Skin of body (tissue), 2 donors: Measurements from ENCODE around the gene ADAMTSL2. TPM values are rescaled to one million over a fixed set of nuclear protein-coding genes. Genes with fewer than 3 reads are reported as not detected.

Experiments
- DNase-seq: peaks from one replicate; lab custom pipeline; 2025; lab: John Stamatoyannopoulos, UW
- total RNA-seq: library from RNA; depleted of rRNA; stranded (reverse); fragments of >200 nt; gene quantifications from one replicate; pipeline ENCODE4 v1.2.3, GENCODE V29; 2014

The ADAMTSL2 gene
- total RNA-seq, 1 donor from 2014 or later: 1.5 TPM

DNA sequence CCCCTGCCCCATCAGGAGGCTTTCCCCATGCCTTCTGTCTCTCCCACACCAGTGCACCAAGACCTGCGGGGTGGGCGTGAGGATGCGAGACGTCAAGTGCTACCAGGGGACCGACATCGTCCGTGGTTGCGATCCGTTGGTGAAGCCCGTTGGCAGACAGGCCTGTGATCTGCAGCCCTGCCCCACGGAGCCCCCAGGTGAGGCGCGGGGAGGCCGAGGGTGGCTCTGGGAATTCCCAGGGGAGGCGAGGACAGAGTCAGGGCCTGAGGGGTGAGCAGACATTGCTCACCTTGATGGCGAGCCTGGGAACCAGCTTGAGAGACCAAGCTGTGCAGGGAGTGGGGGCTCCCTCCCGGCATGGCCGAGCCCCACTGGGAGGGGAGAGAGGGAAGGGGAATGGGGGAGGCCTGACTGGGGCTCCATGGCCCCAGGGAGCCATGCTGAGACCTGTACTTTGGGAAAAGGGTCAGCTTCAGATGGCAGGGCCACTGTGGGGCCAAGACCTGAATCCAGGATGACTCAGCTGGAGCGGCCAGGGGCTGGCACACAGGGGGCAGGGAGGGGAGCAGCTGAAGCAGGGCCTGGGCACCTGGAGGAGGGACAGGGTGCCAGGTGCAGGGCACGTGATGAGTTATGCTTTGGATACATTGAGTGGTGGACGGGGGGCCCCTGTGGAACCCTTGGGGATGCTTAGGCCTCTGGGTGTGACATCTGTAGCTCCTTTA, 39.4 kb downstream of the ADAMTSL2 start:
- DNase-seq: no peak

DNA sequence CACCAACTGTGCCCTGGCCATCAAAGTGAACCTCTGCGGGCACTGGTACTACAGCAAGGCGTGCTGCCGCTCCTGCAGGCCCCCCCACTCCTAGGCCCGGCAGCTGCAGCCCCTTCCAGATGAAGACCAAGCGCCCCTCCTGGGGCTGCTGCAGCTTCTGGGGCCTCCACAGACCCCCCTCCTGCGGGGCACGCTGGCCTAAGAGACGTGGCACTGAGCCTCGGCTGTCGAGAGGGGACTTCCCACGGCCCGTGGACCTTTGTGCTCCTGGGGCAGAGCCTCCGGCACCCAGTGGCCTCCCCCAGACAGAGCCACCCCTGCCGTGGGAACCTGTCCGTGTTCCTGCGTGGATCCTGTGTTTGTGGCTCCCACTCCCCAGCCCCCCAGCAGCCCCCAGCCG, 40.3 kb downstream of the ADAMTSL2 start:
- DNase-seq: no peak

DNA sequence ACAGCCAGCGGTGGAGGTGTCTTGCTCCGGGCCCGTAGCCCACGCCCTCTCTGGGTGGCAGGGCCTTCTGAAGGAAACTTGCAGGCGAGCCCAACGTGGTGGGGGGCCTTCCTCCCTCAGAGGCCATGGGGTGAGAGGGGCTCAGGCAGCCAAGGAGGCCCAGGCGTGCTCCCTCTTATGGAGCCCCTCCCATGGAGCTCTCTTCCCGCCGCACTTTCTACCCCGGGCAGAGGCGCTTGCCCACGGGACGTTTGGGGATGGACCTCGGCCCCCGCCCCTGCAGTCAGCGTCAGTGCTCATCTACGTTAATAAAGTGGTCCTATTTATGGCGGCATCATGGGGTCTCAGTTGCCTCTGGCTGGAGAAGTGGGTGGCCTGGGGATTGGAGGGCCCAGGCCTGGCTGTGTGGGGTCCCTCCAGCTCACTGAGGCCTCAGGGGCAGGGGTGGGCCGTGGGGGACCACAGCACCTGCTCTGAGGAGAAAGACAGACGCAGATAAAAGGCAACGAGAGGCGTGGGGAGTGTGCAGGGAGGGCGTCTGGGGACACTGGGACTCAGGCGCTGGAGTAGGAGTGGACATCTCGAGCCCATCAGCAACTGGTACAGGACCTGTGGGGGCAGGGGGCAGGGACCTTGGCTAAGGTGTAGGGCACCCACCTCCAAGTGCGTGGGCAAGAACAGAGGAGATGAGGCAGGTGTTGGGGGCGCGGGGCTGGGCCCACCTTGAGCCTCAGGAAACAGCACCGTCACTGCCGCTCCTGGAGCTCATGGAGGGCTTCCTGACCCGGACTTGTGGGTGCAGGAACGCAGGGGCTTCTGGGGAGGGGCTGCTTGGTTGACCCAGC, 40.9 kb downstream of the ADAMTSL2 start:
- no peak for DNase-seq

DNA sequence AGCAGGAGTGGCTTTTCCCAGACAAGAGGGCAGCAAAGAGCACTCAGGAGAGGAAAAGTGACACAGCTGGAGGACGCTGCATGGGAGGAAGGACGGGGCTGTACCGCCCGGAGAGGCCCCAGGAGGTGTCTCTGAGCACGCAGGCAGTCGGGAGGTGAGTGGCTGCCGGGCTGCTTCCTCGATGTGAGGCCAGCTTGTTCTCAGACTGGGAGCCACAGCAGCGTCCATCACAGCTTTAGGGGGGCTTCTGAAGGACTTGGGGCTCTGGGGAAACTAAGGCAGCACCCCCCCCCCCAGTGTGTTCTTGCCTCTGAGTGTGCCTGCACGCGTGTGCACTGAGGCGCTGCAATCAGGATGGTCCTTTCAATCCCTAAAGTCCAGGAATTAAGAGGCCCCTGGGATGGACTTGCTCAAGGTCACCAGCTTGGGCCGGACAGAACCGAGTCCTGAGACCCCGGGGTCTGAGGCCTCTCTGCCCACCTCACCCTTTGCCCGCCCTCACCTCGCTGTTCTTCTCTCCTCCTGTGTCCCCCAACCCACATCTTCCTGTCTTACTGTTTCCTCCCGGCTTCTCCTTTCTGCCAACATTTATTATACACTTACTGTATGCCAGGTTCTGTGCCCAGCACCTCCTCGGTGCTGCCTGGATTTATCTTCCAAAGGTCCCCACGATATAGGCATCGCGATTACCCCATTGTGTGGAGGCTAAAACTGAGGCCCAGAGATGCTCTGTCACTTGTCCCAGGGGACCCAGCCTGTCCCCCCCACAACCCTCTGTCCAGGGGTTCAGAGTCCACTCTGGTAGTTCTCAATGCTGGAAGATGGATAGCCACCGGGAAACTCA, 41.7 kb downstream of the ADAMTSL2 start:
- no peak for DNase-seq

DNA sequence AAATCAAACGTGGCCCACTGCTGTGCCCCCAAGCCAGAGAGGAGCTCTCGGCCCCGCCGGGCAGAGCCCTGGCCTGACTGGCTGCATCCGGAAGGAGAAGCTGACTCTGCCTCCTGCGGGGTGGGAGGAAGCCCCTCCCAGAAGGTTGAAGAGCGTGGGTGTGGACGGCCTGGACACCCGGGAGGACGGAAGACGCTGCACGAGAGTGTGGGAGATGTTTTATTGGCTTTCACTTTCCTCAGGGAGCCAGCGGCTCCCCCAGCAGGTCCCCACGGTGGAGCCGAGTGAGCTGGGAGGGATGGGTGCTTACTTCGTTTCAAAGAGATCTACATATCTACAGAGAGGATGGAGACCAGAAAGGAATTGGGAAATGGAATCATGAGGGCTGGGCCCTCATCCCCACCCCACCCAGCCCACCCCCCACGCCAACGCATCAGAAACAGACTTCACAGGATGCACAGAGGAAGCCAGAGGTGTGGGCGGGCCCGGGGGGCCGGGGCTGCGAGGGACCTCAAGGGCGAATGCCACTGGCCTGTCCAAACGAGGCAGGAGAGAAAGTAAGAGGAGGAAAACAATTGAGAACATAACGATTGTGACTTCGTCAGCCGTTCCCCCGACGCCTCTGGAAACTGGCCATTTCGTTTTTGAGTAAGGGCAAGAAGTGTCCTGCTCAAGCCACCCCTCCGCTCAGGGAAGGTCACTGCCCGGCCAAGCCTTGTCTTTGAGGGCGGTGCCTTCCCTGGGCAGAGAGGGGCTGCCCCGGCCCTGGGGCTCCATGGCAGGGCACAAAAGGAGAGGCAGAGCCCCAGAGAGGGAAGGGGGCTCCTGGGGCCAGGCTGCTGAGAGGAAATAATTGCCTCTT, 42.6 kb downstream of the ADAMTSL2 start:
- DNase-seq: no peak

DNA sequence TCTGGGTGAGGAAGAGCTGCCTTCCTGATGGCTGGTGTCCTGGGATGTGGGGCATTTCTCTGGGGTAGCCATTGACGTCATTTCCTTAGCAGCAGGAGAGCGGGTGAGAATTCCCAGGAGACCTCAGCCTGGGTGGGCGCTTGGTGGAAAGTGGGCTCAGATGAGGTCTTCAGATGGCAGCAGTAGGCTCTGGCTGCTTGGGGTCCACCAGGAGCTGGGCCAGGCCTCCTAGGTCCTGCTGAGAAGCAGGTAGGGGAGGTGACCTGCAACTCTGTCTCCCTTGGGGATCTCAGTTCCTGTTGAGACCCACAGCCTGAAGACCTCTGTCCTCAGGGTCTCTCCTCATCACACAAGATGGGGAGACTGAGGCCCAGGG, 43.2 kb downstream of the ADAMTSL2 start:
- DNase-seq: no peak

DNA sequence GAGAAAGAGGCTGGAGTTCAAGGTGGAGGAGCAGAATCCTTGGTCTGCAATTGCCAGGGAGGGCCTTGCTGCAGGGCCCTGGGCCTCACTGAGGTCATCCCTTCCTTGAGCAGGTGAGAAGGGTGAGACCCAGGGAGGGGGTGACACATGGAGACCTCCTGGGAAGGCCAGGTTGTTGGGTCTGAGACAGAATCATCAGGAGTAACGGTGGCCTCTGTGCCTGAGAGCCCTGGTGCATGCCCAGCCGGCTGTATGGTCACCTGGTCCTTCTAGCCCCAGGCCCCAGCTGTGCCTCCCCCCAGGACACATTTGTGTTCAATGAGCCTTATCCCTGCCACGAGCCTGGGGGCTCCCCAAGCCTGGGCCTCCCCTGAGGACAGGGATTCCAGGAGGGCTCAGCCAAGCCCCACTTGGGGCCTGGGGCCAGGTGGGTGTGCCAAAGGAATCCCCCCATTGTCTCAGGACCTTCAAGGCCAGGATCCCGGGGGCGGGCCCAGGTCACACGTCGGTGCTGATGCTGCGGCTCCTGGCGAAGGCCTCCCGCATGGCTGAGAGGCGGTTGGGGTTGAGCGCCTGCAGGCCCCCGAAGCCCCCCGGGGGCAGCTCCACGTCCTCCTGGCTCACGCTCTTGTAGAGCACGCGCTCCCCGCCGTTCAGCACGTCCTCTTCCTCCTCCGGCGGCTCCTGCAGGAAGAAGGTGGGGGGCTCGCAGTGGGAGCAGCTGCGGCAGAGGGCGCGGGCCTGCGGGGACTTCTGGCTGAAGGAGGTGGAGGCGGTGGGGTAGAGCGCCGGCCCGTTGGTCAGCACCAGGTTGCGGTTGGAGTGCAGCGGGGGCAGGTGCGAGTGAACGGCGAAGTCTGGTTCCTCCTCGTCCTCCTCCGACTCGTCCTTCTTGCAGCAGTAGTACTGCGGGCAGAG, 44.3 kb downstream of the ADAMTSL2 start:
- DNase-seq: no peak

DNA sequence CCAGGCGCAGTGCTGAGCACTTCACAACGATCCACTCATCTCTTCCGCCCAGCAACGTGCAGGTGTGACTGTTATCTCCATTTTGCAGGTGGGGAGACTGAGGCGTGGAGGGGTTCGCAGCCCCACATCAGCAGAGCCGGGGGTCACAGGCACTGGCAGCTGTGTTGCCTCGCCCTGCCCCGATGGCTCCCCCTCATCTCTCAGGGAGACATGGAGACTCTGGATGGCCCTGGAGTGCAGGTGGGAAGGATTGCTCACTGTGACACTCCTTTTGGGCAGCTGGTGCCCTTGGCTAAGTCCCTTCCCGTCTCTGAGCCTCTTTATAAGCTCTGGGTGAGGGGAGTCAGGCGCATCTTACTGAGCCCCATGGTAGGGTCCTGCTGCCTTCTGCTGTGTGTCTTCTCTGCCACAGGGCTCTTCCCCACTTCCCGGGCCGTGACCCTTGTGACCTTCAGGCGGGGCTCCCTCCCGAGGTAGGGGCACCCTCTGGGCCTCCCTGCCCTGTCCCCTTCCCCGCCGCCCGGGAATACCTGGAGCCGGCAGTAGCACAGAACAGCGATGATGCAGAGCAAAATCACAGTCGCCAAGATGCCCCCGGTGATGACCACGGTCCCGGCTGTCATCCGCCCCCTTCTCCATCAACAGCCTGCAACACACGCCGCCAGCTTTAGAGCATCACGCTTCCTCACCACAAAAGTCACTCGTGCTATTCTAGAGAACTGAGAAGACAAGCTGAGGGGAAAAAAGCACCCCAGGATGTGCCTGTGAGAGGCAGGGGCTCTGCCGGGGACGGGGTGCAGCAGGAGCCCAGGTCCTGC, 45.3 kb downstream of the ADAMTSL2 start:
- no peak for DNase-seq

DNA sequence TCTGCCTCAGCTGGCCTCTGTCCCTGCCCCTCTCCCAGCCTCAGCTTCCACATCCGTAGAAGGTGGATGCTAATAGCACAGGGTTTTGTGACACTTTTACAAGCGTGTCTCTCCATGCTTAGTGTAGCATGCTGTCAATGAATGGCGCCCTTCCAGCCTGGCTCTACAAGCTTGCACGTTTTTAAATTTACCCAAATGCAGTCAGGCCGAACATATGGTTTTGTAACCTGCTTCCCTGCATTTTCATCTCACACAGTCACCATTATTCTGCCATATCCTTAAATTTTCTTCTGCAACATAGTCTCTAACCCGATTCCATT, 45.9 kb downstream of the ADAMTSL2 start:
- DNase-seq: no peak

DNA sequence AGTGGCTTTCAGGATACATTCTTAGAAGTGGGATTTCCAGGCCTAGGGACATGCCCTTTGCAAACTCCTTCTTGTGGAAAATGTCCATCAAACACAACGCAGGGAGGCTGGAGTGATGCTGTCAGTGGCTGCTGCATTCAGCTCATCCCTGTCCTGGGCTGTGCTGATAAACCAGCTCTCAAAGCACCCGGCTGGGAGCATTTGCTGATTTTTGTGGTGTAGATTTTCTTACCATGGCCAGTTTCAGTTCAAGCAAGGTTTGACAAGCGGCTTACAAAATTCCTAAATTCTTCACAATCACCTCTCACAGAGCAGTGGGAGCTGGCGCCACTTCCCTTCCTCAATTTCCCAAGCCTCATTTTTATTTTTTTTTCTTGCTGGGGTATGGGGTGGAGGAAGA, 46.5 kb downstream of the ADAMTSL2 start:
- no peak for DNase-seq

DNA sequence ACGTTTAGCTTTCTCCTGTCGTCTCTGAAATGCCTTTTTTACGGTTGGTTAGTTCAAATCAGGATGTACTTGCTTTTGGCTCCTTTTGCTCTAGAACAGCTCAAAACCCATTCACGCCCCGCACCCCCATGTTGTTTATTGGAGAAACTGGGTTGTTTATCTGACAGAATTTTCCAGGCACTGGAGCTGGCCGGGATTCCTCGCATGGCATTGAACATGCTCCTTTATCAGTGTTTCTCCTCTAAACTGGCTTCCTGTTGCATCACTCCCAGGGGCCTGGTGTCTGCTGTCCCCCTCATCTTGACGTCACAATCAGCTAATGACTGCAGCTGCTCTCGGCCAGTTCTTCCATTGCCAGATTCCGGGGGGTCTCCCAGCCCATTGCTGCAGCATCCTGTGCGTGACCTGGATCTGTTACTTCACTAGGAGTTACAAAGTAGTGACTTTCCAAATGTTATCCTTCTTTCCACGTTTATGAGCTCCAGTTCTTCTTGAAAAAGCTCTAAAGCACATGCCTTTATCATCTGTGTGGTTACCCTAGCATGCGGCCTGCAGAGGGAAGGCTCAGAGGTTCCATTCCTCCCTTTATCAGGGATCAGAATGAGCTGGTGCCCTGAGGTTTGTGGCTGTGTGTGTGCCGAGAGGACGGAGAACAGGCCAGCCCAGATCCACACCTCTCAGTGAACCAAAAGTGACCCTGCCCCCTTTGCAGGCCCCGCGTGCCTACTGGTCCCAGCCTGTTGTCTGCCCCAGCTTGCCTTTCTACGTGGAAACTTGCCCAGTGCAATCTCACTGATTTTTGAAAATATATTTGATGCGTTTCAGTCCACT, 47.2 kb downstream of the ADAMTSL2 start:
- DNase-seq: no peak

DNA sequence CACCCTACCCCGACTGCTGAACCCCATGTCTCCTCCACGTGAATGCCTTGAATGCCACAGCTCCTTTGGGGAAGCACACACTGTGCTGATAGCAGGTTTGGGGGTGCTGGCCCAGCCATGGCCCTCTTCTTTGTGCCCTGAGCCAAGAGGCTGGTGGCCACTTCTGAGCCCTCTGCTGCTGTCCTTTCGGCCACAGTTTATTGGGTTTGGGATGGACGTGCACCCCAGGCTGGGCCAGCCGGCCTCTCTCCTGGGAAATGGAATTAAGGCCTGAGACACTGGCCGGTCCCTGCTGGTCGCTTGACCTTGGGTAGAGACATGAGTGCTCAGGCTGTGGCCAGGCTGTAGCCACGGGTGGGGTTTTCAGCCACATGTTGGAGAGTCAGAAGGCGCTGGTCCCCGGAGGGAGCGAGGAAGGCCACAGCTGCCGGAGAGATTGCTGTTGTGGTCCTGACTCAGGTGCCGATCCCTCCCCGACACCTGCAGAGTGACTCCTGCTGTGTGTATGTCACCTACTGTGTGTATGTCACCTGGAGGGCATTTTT, 48.1 kb downstream of the ADAMTSL2 start:
- DNase-seq: no peak

DNA sequence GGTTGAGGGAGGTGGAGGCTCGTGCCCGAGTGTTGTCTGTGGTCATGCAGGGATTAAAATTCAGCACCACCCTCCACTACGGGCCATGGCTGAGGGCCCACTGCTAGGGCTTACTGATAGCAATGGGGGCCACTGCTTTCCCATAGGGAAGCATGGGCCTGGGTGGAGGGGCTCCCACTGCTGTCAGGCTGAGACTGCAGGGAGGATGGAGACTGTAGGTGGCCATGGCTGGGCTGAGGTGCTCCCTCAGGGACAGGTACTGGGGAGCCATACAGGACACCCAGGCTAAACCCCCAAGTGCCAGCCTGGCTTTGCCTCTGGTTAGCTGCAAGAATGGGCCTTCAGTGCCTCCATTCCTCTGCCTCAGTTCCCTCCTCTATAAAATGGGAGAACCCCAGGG, 48.6 kb downstream of the ADAMTSL2 start:
- no peak for DNase-seq

DNA sequence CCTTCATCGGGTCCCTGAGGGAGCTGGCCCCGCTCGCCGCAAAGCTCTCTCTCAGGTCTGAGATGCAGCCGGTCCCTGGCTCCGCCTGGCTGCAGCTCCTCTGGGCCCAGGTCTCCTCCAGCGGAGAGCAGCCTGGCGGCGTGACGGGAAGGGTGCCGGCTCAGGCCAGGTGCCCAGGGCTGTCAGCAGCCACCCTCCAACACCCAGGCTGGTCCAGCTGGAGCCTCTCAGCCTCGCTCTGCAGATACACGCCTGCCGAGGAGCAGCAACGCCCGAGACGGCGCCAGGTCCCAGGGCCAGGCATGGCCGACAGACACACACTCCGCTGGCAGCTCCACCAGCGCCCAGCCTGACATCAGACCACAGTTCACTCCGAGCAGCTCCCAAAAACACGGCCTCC, 49.1 kb downstream of the ADAMTSL2 start:
- DNase-seq: no peak

DNA sequence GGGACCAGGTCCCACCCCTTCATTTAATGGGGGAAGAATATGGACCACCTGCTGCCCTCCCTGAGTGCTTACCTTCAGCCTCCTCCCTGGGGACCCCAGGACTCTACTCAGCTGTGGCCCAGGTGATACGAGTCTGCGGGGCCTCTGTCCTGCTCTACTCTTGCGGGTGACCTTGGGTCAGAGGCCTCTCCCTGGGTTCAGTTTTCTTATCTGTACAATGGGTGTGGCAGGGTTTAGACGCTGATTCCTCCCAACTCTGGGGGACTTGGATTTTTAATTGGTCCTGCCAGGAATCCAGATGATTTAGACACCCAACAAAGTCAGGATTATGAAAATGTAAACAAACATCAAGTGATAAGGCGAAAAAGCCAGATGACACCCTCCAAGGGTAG, 49.7 kb downstream of the ADAMTSL2 start:
- no peak for DNase-seq

DNA sequence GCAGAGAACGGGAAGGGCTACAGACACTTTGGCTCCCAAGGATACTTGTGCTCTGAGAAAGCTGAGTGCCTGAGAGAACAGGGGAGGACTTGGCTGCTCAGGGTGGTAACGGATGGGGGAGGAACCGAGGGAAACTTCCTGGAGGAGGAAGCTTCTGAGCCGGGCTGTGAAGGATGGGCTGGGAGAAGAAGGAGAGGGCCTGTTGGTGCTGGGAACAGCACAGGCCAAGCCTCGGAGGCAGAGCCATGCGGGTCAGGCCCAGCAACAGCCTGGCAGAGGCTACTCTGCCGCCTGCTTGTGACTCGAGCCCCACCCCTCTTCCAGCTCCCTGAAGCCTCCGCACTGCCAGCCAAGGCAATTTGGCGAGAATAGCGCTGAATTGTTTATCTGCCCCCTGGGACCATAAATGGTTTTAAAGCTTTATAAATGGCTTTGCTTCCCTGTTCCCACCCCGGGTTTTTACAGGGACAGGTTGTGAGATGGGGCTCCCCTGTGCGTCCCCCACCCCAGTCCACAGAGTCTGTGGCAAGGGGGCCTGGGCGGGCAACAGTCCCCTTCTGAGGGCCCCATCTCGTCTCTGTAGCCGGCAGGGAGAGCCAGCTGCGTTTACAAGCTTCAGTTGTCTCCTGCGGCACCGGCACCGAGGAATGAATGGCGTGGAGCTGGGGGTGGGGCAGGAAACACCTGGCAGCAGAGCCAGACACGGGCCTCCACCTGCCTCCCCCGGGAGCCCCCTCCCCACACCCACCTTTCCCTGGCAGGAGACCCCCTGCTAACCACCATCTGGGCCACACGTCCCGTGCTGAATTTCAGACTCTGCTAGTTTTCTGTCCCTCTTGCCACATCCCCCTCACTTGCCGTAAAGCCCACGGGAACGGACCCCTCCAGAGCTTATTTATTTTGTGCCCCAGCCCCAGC, 50.3 kb downstream of the ADAMTSL2 start:
- peak; percentile 26 for DNase-seq
